Glomerular visceral epithelial cell (primary cell): ENCODE results near the gene COPE.

ENCODE experiments used
- DNase-seq: peaks from one replicate; pipeline ENCODE4 v3.0.0-alpha.2; 2016; ENCODE audit errors: extremely low spot score

COPE gene

GRCh38 chr19:18895038-18895823, 24.0 kb downstream of the COPE start:
- DNase-seq: peak; percentile 62

GRCh38 chr19:18894254-18895037, 24.7 kb downstream of the COPE start:
- DNase-seq: no peak

GRCh38 chr19:18893587-18894253, 25.5 kb downstream of the COPE start:
- no peak for DNase-seq

GRCh38 chr19:18889949-18890745, 29.0 kb downstream of the COPE start:
- DNase-seq: no peak

GRCh38 chr19:18886972-18887371, 32.2 kb downstream of the COPE start:
- DNase-seq: no peak

- DNase-seq: no peak
These were observed 35.5 kb downstream of the COPE start for GRCh38 chr19:18883526-18884304.

- DNase-seq: no peak
These were observed 37.7 kb downstream of the COPE start for GRCh38 chr19:18881491-18881890.

GRCh38 chr19:18879579-18880373, 39.4 kb downstream of the COPE start:
- peak; percentile 26 for DNase-seq

- DNase-seq: no peak
These were observed 40.2 kb downstream of the COPE start for GRCh38 chr19:18878858-18879578.

GRCh38 chr19:18878058-18878797, 41.0 kb downstream of the COPE start:
- DNase-seq: no peak

- DNase-seq: no peak
These were observed 42.3 kb downstream of the COPE start for GRCh38 chr19:18876865-18877264.

GRCh38 chr19:18875726-18876125, 43.5 kb downstream of the COPE start:
- no peak for DNase-seq

- DNase-seq: no peak
These were observed 47.6 kb downstream of the COPE start for GRCh38 chr19:18871543-18871942.

GRCh38 chr19:18870531-18871172, 48.5 kb downstream of the COPE start:
- no peak for DNase-seq

GRCh38 chr19:18869781-18870530, 49.2 kb downstream of the COPE start:
- no peak for DNase-seq

- no peak for DNase-seq
These were observed 50.1 kb downstream of the COPE start for GRCh38 chr19:18869023-18869618.

- no peak for DNase-seq
These were observed 50.7 kb downstream of the COPE start for GRCh38 chr19:18868380-18869022.
